Fibroblast of mammary gland (primary cell): ENCODE data around the gene PYGM.

ENCODE experiments used
- DNase-seq: peaks from one replicate; pipeline ENCODE4 v3.0.0-alpha.2; 2010; ENCODE audit warnings: low read depth
- H3K4me3 ChIP-seq: 2 replicates; pipeline ENCODE4 v1.5.1; 2011; ENCODE audit warnings: low read depth, mild to moderate bottlenecking, low read length, moderate library complexity; ENCODE audit not compliant: control insufficient read depth
- TF ChIP-seq, protein P1 (sequence below): conservative IDR thresholded peaks from 2 replicates; pipeline ENCODE4 v1.5.1; 2011; ENCODE audit warnings: low read depth, low read length, inconsistent platforms; ENCODE audit not compliant: control insufficient read depth, insufficient read depth

PYGM gene

DNA sequence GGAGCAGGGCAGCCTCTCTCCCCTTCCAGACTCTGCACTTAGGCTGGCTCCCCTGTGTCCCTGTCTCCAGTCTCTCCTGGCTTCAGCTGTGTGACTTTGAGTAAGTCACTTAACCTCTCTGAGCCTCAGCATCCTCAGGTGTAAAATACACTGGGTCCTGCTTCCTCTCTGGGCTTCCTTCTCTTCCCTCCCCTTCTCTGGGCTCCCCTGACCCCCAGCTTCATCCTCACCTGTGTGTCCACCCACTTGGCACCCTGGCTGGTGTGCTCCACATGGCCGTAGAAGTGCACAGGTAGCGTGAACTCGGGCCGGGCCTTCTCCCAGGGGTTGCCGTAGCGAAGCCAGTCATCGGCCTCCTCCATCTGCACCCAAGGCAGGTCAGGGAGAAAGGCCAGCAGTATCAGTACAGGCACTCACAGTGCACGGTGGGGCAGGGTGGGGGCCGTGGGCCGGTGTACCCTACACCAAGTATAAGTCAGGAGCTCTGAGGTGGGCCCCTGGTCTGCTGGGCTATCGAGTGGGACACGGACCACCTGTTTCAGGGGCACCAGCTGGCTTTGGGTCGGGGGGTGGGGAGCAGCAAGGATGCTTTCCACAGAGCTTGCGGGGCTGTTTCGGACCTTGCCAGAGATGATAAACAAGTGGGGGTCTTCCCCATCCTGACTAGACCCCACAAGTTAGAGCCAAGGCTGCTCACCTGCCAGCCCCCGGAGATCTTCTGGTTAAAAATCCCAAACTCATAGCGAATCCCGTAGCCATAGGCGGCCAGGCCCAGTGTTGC, 2.0 kb downstream of the PYGM start:
- H3K4me3 ChIP-seq = no peak overlapping the region
- no peak for DNase-seq
- TF ChIP-seq, protein P1, sequence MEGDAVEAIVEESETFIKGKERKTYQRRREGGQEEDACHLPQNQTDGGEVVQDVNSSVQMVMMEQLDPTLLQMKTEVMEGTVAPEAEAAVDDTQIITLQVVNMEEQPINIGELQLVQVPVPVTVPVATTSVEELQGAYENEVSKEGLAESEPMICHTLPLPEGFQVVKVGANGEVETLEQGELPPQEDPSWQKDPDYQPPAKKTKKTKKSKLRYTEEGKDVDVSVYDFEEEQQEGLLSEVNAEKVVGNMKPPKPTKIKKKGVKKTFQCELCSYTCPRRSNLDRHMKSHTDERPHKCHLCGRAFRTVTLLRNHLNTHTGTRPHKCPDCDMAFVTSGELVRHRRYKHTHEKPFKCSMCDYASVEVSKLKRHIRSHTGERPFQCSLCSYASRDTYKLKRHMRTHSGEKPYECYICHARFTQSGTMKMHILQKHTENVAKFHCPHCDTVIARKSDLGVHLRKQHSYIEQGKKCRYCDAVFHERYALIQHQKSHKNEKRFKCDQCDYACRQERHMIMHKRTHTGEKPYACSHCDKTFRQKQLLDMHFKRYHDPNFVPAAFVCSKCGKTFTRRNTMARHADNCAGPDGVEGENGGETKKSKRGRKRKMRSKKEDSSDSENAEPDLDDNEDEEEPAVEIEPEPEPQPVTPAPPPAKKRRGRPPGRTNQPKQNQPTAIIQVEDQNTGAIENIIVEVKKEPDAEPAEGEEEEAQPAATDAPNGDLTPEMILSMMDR = no peak

DNA sequence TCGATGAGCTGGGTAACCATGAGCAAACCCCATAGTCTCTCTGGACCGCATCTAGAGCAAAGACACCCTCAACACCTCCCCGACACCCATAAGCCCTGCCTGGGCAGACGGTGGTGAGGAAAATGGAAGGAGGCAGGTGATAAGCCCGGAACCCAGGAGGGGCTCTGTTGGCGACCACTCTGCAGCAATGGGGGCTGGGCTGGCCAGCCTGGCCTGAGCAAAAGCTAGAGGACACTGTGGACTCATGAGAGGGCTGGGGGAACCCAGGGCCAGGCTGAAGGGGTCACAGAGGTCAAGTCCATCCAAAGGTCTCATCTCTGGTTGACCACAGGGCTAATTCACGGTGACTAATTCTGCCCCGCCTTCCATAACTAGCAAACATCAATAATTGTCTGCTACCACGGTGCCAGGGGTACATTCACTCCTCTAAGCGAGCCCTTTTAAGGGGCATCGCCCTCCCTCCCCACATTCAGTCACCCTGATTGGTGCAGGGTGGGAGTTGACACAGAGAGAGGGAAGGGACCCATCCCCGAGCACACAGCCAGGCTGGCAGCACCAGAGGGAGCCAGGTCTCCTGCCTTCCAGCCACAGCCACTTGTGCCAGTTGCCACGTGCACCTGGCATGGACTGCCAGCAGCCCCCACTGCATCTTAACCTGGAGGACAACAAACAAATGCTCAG, 4.0 kb downstream of the PYGM start:
- no peak for DNase-seq
- TF ChIP-seq, protein P1 = no peak
- H3K4me3 ChIP-seq = no peak overlapping the region

DNA sequence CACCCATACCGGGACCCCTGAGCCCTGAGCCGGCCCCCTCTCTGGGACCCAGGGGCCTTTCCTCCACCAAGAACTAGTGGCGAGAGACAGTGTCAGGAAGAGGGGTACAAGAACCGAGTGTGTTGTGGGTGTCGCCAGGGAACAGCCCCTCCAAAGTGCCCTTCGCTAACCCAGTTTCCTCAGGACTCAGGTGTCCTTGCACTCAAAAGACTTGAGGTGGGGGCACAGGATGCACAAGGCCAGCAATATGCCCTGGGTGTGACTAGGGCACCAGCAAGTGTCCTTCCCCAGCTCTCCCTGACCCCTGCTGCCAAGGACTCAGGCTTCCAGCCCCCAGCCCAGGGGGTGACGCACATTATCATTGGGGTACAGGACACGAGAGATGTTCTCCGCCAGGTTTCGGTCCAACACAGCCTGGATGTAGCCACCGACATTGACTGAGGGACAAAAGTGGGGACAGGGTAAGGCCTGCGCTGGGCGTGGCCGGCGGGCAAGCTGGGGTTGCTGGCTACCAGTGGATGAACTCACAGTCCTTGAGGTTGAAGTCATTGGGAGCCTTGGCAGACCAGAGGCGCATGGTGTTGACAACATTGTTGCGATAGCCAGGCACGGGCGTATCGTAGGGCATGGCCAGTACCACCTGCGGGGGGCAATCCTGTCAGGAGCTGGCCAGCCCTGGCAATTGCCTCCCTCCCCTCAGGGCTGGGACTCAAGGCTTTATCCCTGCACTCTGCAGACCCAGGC, 4.7 kb downstream of the PYGM start:
- TF ChIP-seq, protein P1 = no peak
- DNase-seq = no peak
- no peak overlapping the region for H3K4me3 ChIP-seq

DNA sequence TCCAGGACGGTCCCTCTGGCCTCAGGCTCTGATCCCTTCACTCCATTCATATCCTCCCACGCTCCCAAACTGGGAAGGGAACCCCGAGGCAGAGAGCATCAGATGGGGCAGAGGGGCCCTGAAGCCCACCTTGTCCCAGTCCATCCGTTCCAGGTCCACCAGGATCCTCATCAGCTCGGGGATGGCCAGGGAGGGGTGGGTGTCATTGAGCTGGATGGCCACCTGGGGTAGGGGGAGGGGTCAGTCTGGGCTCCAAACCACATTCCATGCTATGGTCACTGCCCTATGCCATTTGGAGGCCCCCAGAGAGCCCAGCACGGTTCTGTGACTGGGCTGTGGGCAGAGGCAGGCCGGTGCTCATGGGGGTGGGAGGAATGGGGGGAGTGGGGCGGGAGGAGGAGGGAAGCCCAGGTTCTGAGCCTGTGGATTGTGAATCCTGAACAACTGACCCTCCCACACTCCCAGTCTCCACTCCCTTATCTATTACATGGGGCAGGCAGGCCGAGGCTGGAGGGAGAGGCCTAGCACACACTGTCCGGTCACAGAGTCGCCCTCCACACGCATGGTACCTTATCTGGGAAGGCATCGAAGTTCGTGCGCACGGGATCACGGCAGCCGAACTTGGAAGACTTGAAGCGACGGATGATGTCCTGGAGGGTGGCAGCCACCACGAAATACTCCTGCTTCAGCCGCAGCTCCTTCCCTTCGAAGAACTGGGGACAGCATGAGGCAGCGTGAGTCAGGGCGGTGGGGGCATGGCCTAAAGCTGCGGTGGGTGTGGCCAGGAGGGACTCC, 5.5 kb downstream of the PYGM start:
- no peak for DNase-seq
- H3K4me3 ChIP-seq = no peak overlapping the region
- TF ChIP-seq, protein P1 = no peak

DNA sequence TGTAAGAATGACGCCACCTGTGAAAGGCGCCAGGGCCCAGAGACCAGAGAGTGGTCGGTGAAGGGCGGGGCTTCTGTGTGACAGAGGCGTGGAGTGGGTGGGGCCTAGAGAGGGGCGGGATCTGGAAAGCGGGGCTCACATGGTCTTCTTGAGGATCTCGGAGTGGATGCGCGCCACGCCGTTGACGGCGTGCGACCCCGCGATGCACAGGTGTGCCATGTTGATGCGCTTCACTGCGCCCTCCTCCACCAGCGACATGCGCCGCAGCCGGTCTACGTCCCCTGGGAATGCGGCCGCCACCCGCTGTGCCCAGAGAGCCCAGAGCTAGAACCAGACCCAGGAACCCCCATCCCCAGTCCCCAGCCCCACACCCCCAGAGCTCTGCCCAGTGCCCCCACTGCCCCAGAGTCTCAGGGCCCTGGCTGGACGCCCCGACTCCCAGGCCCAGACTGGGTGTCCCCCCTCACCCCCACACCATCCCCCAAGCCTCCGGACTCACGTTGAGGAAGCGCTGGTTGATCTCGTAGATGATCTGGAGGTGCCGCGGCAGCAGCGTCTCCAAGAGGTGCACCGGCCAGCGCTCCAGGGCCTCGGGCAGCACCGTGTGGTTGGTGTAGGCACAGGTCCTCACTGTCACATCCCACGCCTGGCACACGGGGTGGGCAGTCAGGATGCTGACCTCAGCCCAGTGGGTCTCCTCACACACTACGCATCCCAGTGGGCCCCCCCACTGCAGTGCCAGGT, 6.2 kb downstream of the PYGM start:
- H3K4me3 ChIP-seq = no peak overlapping the region
- TF ChIP-seq, protein P1 = no peak
- DNase-seq = no peak
